T-helper 1 cell (primary cell): ENCODE results near the gene TPRX1.
A peak's percentile ranks its signal among the peaks of the same experiment; 100 is the strongest.
"Not testable (repeated sequence)": the region's sequence is repeated elsewhere in the genome, so short reads cannot be mapped to it uniquely, and the experiment has no call there.

Experiments
- DNase-seq, 5 donors: peaks; one replicate each; pipeline ENCODE4 v3.0.0-alpha.2; 2012 to 2020

TPRX1 gene

GRCh38 chr19:47765523-47766358 is 38.6 kb downstream of the TPRX1 start:
- DNase-seq, result peak in 1 of 5 donors; percentile 23

- DNase-seq, result not testable (repeated sequence)
These were observed 39.6 kb downstream of the TPRX1 start for GRCh38 chr19:47764705-47765104.

- no peak for DNase-seq
These were observed 41.6 kb downstream of the TPRX1 start for GRCh38 chr19:47762615-47763308.

- DNase-seq, result no peak
These were observed 42.2 kb downstream of the TPRX1 start for GRCh38 chr19:47762151-47762550.

GRCh38 chr19:47761566-47761965 is 42.8 kb downstream of the TPRX1 start:
- no peak for DNase-seq

- DNase-seq, result no peak
These were observed 43.7 kb downstream of the TPRX1 start for GRCh38 chr19:47760632-47760999.

- no peak for DNase-seq
These were observed 45.9 kb downstream of the TPRX1 start for GRCh38 chr19:47758443-47758804.

GRCh38 chr19:47757617-47758442 is 46.5 kb downstream of the TPRX1 start:
- no peak for DNase-seq

- DNase-seq, result no peak
These were observed 47.3 kb downstream of the TPRX1 start for GRCh38 chr19:47756953-47757608.

GRCh38 chr19:47756627-47756929 is 47.8 kb downstream of the TPRX1 start:
- DNase-seq, result no peak

- DNase-seq, result no peak
These were observed 48.4 kb downstream of the TPRX1 start for GRCh38 chr19:47755762-47756626.

- DNase-seq, result no peak
These were observed 49.1 kb downstream of the TPRX1 start for GRCh38 chr19:47755065-47755761.

- DNase-seq, result no peak
These were observed 49.9 kb downstream of the TPRX1 start for GRCh38 chr19:47754206-47755064.

- peak in 1 of 5 donors; percentile 17 for DNase-seq
These were observed 51.7 kb downstream of the TPRX1 start for GRCh38 chr19:47752440-47753211.
